HG03175 (cell line): ENCODE measurements around the gene GPAT2.
"Not testable (repeated sequence)": the region's sequence is repeated elsewhere in the genome, so short reads cannot be mapped to it uniquely, and the experiment has no call there.

ENCODE experiments used
- ATAC-seq: cut with Tn5 transposase; IDR thresholded peaks from one replicate; pipeline ENCODE4 v1.9.1; 2021; ENCODE audit warnings: mild to moderate bottlenecking, moderate library complexity; ENCODE audit not compliant: unreplicated experiment

Gene GPAT2

DNA sequence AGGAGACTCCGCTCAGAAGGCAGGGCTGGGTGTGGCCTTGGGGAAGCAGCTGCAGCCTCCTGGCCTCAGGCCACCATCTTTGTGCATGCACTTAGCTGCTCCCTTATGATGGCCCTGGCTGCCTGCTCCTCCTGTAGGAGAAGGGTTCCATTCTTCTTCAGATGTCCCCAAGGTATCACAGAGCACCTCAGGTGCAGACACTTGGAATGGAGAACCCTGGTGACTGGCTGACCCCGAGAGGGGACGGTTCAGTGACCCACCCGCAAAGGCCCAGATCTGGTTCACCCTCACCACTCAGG, 9.6 kb downstream of the GPAT2 start:
- ATAC-seq = no peak

DNA sequence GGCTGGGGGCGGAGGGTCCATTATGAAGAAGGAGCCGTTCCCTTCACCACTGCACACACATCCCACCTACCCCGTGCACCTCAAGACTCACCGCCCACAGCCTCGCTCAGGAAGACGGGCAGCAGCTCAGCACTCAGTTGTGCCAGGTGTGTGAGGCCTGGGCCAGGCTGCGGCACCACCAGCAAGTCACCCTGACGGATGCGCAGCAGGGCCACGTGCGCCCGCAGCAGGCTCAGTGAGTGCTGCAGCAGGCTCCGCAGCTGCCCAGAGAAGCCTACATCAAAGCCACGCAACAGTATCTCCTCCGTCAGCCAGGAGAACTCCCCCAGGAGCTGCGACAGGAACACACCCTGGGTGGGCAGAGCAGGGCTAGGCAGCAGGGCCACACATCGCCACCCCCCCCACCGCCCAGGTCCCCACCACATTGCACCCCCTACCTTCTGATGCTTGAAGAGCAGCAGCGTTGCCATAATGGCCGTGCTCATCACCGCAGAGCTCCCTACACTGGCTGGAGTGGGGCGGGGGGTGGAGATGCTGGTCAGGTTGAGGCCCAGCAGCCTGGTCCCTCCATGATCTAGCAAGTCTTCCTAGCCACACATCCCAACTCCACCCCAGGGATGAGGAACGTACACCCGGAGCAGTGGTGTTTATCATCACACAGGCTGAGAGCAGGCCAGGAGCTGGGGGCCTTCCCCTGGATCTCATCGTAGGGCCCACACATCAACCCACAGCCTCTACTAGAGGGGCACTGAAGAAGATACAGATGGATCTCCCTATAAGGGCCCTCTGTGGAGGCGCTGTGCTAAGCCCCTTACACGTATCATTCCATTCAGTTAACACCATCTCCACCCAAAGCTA, 10.2 kb downstream of the GPAT2 start:
- ATAC-seq = no peak

GRCh38 chr2:96023701-96024100, 11.0 kb downstream of the GPAT2 start:
- not testable (repeated sequence) for ATAC-seq

- peak; percentile 81 for ATAC-seq
These were observed 11.8 kb downstream of the GPAT2 start for GRCh38 chr2:96022701-96023447.

- ATAC-seq = not testable (repeated sequence)
These were observed 12.6 kb downstream of the GPAT2 start for GRCh38 chr2:96022126-96022525.

- not testable (repeated sequence) for ATAC-seq
These were observed 13.6 kb downstream of the GPAT2 start for GRCh38 chr2:96021142-96021541.

DNA sequence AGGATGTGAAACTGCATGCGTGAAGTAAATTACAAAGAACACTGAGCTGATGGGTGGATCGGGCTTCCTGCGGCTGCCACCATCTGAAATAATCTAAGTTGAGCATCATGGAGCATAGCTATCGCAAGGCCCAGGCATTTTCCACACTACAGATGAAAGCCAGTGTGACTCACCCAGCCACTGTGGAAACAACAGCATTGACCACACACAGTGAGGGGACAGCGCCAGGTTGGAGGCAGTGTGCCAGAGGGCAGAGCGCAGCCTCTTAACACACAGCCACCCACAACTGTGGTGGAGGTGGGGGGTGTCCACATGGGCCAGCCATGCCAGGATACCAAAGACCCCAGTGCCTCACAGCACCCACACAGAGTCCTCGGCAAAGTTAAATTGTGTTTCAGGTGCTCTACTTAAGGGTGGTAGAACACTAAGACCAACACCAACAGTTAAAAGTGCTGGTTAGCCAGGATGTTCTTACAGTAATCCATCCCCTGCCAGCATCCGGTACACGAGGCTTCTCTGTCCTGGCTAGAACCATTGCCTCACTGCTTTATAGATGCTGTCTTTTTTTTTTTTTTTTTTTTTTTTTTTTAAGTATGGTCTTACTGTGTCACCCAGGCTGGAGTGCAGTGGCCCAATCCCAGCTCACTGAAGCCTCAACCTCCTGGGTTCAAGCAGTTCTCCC, 14.7 kb downstream of the GPAT2 start:
- ATAC-seq = not testable (repeated sequence)

GRCh38 chr2:96016321-96016720, 18.4 kb downstream of the GPAT2 start:
- ATAC-seq = not testable (repeated sequence)

- not testable (repeated sequence) for ATAC-seq
These were observed 21.9 kb downstream of the GPAT2 start for GRCh38 chr2:96012792-96013264.

DNA sequence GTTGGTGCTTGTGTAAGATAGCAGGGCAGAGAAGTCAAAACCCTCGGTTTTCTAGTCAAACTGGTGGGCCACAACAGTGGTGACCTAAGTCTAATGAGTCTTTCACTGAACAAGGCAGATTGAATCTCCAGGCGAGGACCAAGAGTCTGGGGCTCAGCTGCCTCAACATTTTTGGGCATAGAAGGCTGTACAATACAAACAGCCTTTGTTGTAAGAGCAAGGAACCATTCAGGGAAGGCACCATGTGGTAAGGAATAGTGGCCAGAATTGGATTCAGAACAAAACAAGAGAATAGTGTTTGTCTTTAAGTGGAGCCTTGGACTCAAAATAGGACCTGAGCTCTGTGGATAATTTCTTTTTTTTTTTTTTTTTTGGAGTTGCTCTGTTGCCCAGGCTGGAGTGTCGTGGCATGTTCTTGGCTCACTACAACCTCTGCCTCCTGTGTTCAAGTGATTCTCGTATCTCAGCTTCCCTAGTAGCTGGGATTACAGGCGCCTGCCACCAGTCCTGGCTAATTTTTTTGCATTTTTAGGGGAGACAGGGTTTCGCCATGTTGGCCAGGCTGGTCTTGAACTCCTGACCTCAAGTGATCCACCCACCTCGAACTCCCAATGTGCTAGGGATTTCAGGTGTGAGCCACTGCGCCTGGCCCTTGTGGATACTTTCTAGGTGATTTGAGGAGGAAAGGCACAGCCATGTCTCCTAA, 22.5 kb downstream of the GPAT2 start:
- not testable (repeated sequence) for ATAC-seq

DNA sequence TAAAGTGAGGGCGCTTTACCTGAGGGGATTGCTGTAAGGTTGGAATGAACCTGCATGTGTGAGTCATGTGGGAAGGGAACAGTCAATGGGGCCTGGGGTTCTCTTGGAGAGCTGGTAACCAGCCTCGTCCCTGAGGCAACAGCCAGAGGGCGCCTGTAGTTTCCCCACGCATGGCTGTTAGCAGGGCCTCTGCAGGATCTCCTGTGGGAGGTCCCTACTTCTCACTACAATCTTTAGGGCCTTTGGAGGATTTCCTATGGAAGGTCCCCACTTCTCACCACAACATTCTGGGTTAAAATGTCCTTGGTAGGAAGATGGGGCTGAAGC, 23.6 kb downstream of the GPAT2 start:
- not testable (repeated sequence) for ATAC-seq

DNA sequence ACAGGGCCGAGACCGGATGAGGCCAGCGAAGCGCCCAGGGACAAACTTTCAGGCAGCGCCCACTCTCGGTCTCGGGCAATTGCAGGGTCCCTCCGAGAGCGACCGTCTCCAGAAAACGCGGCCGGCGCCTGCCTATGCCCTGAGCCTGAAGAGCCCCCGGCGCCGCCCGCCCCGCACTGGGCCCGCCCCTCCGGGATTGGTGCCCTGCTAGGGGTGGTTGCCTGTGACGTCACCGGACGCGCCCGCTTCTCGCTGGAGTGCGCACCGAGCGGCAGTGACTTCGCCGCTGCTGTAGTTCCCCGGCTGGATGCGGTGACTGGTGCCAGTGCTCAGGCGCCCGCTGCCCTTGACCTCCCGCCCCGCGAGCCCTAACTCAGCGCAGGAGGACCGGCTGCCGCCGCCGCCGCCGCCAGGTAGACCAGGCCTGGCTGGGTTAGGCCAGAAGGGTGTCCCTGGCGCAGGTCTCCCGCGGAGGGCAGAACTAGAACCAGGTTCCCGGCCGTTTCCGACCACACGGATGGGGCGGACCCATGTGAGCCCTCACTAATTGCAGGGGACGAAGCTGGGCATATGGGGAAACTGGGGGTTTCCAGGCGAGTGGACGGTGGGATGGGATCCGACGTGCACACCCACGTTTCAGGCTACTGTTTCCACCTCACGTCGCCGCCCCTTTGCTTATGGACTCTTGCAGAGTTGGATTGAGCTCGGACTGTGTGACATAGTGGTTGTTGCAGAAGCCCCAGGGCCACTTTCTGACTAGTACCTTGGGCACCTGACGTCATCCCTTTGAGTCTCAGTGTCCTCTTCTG, 24.2 kb downstream of the GPAT2 start:
- peak; percentile 97 for ATAC-seq

- ATAC-seq = peak; percentile 2
These were observed 24.9 kb downstream of the GPAT2 start for GRCh38 chr2:96009833-96010232.

DNA sequence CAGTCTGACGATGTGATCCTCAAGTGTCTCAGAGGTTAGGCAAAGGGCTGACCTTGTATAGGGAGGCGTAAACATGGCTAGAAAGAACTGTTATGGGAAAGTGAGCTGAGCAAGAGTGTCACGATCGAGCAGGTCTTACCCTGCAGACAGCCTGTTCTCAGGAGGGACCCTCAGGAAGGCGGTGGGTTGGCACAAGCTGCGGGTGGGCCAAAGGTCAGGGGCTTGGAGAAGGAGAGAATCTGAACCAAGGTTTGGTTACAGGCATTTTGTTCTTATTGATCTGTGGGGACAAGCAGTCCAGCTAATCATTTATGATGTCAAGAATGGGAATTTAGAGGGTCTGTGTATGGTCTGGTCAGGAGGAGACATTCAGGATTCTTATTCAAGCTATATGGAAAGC, 26.7 kb downstream of the GPAT2 start:
- ATAC-seq = not testable (repeated sequence)

- not testable (repeated sequence) for ATAC-seq
These were observed 28.5 kb downstream of the GPAT2 start for GRCh38 chr2:96006248-96006647.

DNA sequence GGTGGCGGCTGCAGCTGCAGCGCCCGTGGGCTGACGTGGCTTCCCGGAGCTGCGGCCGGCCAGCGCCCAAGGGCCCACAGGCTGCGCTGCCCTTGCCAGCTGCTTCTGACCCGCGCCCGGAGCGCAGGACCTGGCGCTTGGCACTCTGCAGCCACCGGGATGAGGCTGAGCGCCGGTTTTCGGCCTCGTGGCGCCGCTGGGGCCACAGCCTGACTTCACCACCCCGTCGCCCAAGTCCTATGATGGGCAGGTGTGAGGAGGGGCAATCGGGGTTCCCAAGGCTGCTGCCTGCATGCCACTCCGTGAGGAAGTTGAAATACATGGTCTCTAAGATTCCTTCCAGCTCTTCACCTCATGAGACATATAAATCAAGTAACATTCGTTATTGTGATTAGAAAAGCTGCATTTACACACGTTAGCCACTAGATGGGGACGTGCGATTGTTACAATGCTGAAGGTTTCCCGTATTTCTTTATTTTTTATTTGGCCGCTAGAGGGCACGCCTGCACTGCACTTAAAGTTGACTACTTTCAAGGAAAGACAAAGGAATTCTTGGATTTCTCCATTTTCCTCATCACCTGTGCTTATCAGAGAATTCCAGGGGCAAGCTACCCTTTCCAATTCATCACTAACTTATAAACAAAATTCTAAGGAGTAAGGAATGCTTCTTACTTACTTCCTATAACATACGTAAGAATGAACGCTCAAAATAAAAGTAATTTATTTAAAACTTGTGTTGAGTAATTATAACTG, 42.0 kb downstream of the GPAT2 start:
- ATAC-seq = peak; percentile 46

GRCh38 chr2:95992102-95992501, 42.6 kb downstream of the GPAT2 start:
- peak; percentile 58 for ATAC-seq

- peak; percentile 96 for ATAC-seq
These were observed 43.2 kb downstream of the GPAT2 start, which contains the start of gene ANKRD36C for GRCh38 chr2:95991351-95992094. ANKRD36C (minus strand) TSS chr2:95991824; CDS start chr2:95991708, 116 bp downstream.

DNA sequence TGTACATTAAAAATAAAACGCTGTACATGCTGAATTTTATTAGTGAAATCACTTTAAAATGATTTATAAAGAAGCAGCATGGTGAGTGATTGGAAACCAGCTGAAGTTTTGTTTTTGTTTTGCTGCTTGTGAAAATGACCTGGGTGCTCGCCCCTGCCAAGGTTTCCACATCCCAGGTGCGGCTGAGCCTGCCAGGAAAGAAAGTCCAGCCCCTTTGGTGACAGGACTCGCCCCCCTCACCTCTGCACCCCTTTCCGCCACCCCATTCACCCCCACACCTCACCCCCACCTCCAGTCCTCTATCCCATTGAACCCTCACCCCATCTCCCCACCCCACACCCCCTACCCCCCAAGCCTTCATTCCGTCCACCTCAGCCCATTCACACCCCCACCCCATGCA, 43.8 kb downstream of the GPAT2 start:
- not testable (repeated sequence) for ATAC-seq
